Ishikawa (cell line): ENCODE measurements around the gene TNS3.

Experiments
- CEBPB ChIP-seq: IDR thresholded peaks from 2 replicates; pipeline ENCODE4 v1.6.1; 2012
- CREB1 ChIP-seq: IDR thresholded peaks from 2 replicates; pipeline ENCODE4 v1.6.1; 2012; ENCODE audit warnings: low read depth
- EP300 ChIP-seq: IDR thresholded peaks from 2 replicates; pipeline ENCODE4 v1.6.1; 2012; ENCODE audit warnings: borderline replicate concordance
- FOXM1 ChIP-seq: IDR thresholded peaks from 2 replicates; pipeline ENCODE4 v1.6.1; 2012; ENCODE audit warnings: low read depth, borderline replicate concordance
- NFIC ChIP-seq: IDR thresholded peaks from 2 replicates; pipeline ENCODE4 v1.6.1; 2012
- RAD21 ChIP-seq: IDR thresholded peaks from 2 replicates; pipeline ENCODE4 v1.6.1; 2012; ENCODE audit warnings: low read depth
- TAF1 ChIP-seq: IDR thresholded peaks from 2 replicates; pipeline ENCODE4 v1.6.1; 2012; ENCODE audit warnings: low read depth, mild to moderate bottlenecking
- TCF12 ChIP-seq: IDR thresholded peaks from 2 replicates; pipeline ENCODE4 v1.6.1; 2012; ENCODE audit warnings: low read depth
- ZBTB7A ChIP-seq: IDR thresholded peaks from 2 replicates; pipeline ENCODE4 v1.6.1; 2012; ENCODE audit warnings: low read depth
- TF ChIP-seq, protein P1 (sequence below): IDR thresholded peaks from 2 replicates; pipeline ENCODE4 v1.6.1; 2012; ENCODE audit warnings: low read depth, mild to moderate bottlenecking
- TF ChIP-seq, protein P2 (sequence below): IDR thresholded peaks from 2 replicates; pipeline ENCODE4 v1.6.1; 2012

DNA sequence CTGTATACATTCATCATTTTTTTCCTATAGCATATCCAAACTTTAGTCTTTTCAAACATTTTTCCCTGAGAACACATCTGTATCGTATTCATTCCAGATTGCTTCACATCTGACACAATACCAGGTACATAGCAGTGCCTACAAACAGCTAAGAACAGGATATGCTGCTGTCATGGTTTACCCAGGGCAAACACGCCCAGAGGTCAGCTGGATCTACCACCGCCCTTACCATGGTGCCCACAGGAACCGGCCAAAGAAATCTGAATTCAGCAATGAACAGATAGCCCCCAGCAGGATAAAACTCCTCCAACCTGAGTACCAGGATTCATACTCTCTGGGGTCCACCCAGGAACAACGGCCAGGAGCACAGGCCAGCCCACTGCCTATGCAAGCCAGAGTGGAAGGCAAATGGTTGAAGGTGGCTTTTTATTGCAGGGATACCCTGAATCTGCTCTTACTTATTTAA lies 43.0 kb downstream of the TNS3 start:
- no peak for TF ChIP-seq EP300
- no peak for TF ChIP-seq RAD21
- no peak for TF ChIP-seq TCF12
- TF ChIP-seq, protein P1, sequence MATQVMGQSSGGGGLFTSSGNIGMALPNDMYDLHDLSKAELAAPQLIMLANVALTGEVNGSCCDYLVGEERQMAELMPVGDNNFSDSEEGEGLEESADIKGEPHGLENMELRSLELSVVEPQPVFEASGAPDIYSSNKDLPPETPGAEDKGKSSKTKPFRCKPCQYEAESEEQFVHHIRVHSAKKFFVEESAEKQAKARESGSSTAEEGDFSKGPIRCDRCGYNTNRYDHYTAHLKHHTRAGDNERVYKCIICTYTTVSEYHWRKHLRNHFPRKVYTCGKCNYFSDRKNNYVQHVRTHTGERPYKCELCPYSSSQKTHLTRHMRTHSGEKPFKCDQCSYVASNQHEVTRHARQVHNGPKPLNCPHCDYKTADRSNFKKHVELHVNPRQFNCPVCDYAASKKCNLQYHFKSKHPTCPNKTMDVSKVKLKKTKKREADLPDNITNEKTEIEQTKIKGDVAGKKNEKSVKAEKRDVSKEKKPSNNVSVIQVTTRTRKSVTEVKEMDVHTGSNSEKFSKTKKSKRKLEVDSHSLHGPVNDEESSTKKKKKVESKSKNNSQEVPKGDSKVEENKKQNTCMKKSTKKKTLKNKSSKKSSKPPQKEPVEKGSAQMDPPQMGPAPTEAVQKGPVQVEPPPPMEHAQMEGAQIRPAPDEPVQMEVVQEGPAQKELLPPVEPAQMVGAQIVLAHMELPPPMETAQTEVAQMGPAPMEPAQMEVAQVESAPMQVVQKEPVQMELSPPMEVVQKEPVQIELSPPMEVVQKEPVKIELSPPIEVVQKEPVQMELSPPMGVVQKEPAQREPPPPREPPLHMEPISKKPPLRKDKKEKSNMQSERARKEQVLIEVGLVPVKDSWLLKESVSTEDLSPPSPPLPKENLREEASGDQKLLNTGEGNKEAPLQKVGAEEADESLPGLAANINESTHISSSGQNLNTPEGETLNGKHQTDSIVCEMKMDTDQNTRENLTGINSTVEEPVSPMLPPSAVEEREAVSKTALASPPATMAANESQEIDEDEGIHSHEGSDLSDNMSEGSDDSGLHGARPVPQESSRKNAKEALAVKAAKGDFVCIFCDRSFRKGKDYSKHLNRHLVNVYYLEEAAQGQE: no peak
- TF ChIP-seq, protein P2, sequence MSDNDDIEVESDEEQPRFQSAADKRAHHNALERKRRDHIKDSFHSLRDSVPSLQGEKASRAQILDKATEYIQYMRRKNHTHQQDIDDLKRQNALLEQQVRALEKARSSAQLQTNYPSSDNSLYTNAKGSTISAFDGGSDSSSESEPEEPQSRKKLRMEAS: no peak
- no peak for TF ChIP-seq CREB1
- TF ChIP-seq ZBTB7A: no peak
- TF ChIP-seq NFIC: no peak
- TF ChIP-seq TAF1: no peak
- TF ChIP-seq CEBPB: no peak
- TF ChIP-seq FOXM1: no peak
